PC-9 (cell line): ENCODE results near the gene ZNF688.
"Not testable (repeated sequence)": the region's sequence is repeated elsewhere in the genome, so short reads cannot be mapped to it uniquely, and the experiment has no call there.

Experiments
- EZH2 ChIP-seq: fragments of 200-600 bp; sonication (generic); IDR thresholded peaks from 2 replicates; pipeline ENCODE4 v1.8.0; 2017; ENCODE audit warnings: antibody characterized with exemption, low read depth
- TF ChIP-seq, protein P1 (sequence below): fragments of 200-600 bp; sonication (generic); conservative IDR thresholded peaks from 2 replicates; pipeline ENCODE4 v1.6.1; 2017; ENCODE audit warnings: mixed run types, antibody characterized with exemption, mild to moderate bottlenecking, moderate library complexity

DNA sequence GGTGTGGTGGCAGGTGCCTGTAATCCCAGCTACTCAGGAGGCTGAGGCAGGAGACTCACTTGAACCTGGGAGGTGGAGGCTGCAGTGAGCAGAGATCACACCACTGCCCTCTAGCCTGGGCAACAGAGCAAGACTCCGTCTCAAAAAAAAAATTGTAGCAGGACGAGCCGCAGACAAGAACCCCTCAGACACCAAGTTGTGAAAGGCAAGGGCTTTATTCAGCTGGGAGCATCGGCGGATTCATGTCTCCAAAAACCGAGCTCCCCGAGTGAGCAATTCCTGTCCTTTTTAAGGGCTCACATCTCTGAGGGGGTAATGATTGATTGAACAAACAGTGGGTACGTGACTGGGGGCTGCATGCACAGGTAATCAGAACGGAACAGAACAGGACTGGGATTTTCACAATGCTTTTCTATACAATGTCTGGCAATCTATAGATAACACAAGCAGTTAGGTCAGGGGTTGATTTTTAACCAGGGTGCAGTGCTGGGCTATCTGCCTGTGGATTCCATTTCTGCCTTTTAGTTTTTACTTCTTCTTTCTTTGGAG, 30.5 kb downstream of the ZNF688 start:
- TF ChIP-seq, protein P1, sequence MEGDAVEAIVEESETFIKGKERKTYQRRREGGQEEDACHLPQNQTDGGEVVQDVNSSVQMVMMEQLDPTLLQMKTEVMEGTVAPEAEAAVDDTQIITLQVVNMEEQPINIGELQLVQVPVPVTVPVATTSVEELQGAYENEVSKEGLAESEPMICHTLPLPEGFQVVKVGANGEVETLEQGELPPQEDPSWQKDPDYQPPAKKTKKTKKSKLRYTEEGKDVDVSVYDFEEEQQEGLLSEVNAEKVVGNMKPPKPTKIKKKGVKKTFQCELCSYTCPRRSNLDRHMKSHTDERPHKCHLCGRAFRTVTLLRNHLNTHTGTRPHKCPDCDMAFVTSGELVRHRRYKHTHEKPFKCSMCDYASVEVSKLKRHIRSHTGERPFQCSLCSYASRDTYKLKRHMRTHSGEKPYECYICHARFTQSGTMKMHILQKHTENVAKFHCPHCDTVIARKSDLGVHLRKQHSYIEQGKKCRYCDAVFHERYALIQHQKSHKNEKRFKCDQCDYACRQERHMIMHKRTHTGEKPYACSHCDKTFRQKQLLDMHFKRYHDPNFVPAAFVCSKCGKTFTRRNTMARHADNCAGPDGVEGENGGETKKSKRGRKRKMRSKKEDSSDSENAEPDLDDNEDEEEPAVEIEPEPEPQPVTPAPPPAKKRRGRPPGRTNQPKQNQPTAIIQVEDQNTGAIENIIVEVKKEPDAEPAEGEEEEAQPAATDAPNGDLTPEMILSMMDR, result not testable (repeated sequence)
- not testable (repeated sequence) for TF ChIP-seq EZH2
